A549 (cell line): ENCODE results near the gene PDLIM7.

Experiments used
- CTCF ChIP-seq: fragments of >200 bp; sonication (Bioruptor Twin); formaldehyde crosslinking; IDR thresholded peaks from 3 replicates; pipeline ENCODE4 v1.5.1; 2016
- EP300 ChIP-seq, 2 experiments: fragments of >200 bp; sonication (Bioruptor Twin); formaldehyde crosslinking; IDR thresholded peaks; 2 replicates in 1 of 2; 3 replicates in 1 of 2; pipeline ENCODE4 v1.6.1; 2016 to 2017
- POLR2A ChIP-seq: IDR thresholded peaks from 2 replicates; pipeline ENCODE4 v1.6.1; 2012; ENCODE audit warnings: mild to moderate bottlenecking, low read length
- RNF2 ChIP-seq: fragments of 200-600 bp; sonication (generic); IDR thresholded peaks from 2 replicates; pipeline ENCODE4 v1.6.1; 2016; ENCODE audit warnings: low read depth, mild to moderate bottlenecking, antibody characterized with exemption, moderate library complexity, borderline replicate concordance
- SMC3 ChIP-seq: fragments of >200 bp; sonication (Bioruptor Twin); formaldehyde crosslinking; IDR thresholded peaks from 3 replicates; pipeline ENCODE4 v1.6.1; 2018; ENCODE audit warnings: inconsistent platforms
- SREBF2 ChIP-seq: fragments of 450-650 bp; IDR thresholded peaks from 2 replicates; pipeline ENCODE4 v1.6.1; 2014; ENCODE audit warnings: mild to moderate bottlenecking, moderate library complexity

- TF ChIP-seq SREBF2, result no peak
- no peak for TF ChIP-seq POLR2A
- no peak for TF ChIP-seq SMC3
- TF ChIP-seq CTCF, result no peak
- no peak for TF ChIP-seq RNF2
- no peak for TF ChIP-seq EP300 (IDR thresholded peaks at IDR 0.05)
These were observed 57.8 kb downstream of the PDLIM7 start for GRCh38 chr5:177439518-177440053.
